ENCODE data around the gene KCNJ11. TPM values are rescaled to one million over a fixed set of nuclear protein-coding genes. Genes with fewer than 3 reads are reported as not detected.

The KCNJ11 gene
- total RNA-seq, 1 experiment from 2014 or later = 7.5 TPM

DNA sequence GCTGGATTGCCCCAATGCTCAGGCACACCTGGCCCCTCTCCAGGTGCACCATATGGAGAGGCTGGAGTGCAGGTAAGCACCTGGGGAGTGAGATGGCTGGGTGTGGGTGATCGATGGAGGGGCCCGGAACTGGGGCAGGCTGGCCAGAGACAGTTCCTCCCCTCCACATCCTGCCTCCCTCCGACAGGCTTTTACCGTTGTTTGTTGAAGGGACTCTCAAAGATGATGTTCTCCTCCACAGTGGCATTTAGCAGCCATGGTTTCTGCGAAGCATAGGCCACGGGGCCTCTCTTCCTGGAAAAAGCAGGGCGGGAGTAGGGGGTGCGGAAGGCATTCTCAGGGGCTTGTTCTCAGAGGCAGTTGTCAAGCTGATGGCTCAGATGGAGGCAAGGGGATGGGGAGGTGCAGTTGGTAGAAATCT lies 25.9 kb upstream of the KCNJ11 start:
- no peak overlapping the region for H3K9ac ChIP-seq (ENCODE audit: low read length)
- H3K27me3 ChIP-seq (ENCODE audit: insufficient read depth, low read length) = peaks cover 39% of the 10 kb centered on the region
- TF ChIP-seq ZNF274 (IDR thresholded peaks at IDR 0.05; ENCODE audit: low read depth, low read length) = no peak
- TF ChIP-seq EZH2 (IDR thresholded peaks at IDR 0.05) = no peak
- no peak for TF ChIP-seq POLR2AphosphoS5 (IDR thresholded peaks at IDR 0.05; ENCODE audit: low read depth, low read length)
- no peak for TF ChIP-seq SP1 (IDR thresholded peaks at IDR 0.05; ENCODE audit: low read depth)
- no peak for TF ChIP-seq CBX3 (IDR thresholded peaks at IDR 0.05; ENCODE audit: low read depth)
- TF ChIP-seq, protein P1, sequence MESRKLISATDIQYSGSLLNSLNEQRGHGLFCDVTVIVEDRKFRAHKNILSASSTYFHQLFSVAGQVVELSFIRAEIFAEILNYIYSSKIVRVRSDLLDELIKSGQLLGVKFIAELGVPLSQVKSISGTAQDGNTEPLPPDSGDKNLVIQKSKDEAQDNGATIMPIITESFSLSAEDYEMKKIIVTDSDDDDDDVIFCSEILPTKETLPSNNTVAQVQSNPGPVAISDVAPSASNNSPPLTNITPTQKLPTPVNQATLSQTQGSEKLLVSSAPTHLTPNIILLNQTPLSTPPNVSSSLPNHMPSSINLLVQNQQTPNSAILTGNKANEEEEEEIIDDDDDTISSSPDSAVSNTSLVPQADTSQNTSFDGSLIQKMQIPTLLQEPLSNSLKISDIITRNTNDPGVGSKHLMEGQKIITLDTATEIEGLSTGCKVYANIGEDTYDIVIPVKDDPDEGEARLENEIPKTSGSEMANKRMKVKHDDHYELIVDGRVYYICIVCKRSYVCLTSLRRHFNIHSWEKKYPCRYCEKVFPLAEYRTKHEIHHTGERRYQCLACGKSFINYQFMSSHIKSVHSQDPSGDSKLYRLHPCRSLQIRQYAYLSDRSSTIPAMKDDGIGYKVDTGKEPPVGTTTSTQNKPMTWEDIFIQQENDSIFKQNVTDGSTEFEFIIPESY (IDR thresholded peaks at IDR 0.05; ENCODE audit: extremely low read depth, insufficient replicate concordance, low read length) = no peak
- TF ChIP-seq ELF1 (IDR thresholded peaks at IDR 0.05; ENCODE audit: borderline replicate concordance, low read depth) = no peak
- no peak for TF ChIP-seq EZH2phosphoT487 (IDR thresholded peaks at IDR 0.05; ENCODE audit: borderline replicate concordance)
- no peak for TF ChIP-seq CEBPB (IDR thresholded peaks at IDR 0.05; ENCODE audit: low read depth)
- no peak for TF ChIP-seq EGR1 (IDR thresholded peaks at IDR 0.05; ENCODE audit: low read depth)
- no peak for TF ChIP-seq MAX (IDR thresholded peaks at IDR 0.05)
- TF ChIP-seq YY1 (IDR thresholded peaks at IDR 0.05; ENCODE audit: extremely low read depth, insufficient replicate concordance, low read depth, low read length) = no peak
- TF ChIP-seq, protein P2, sequence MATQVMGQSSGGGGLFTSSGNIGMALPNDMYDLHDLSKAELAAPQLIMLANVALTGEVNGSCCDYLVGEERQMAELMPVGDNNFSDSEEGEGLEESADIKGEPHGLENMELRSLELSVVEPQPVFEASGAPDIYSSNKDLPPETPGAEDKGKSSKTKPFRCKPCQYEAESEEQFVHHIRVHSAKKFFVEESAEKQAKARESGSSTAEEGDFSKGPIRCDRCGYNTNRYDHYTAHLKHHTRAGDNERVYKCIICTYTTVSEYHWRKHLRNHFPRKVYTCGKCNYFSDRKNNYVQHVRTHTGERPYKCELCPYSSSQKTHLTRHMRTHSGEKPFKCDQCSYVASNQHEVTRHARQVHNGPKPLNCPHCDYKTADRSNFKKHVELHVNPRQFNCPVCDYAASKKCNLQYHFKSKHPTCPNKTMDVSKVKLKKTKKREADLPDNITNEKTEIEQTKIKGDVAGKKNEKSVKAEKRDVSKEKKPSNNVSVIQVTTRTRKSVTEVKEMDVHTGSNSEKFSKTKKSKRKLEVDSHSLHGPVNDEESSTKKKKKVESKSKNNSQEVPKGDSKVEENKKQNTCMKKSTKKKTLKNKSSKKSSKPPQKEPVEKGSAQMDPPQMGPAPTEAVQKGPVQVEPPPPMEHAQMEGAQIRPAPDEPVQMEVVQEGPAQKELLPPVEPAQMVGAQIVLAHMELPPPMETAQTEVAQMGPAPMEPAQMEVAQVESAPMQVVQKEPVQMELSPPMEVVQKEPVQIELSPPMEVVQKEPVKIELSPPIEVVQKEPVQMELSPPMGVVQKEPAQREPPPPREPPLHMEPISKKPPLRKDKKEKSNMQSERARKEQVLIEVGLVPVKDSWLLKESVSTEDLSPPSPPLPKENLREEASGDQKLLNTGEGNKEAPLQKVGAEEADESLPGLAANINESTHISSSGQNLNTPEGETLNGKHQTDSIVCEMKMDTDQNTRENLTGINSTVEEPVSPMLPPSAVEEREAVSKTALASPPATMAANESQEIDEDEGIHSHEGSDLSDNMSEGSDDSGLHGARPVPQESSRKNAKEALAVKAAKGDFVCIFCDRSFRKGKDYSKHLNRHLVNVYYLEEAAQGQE (IDR thresholded peaks at IDR 0.05; ENCODE audit: low read depth) = no peak
- no peak for TF ChIP-seq RAD21 (IDR thresholded peaks at IDR 0.05; ENCODE audit: low read depth)
- no peak for TF ChIP-seq TCF7L2 (IDR thresholded peaks at IDR 0.05; ENCODE audit: borderline replicate concordance, extremely low read depth, insufficient read depth, insufficient read length)
- TF ChIP-seq ZFX (IDR thresholded peaks at IDR 0.05) = no peak
- TF ChIP-seq SIN3A (IDR thresholded peaks at IDR 0.05; ENCODE audit: low read depth) = no peak
- TF ChIP-seq, protein P3, sequence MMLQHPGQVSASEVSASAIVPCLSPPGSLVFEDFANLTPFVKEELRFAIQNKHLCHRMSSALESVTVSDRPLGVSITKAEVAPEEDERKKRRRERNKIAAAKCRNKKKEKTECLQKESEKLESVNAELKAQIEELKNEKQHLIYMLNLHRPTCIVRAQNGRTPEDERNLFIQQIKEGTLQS (IDR thresholded peaks at IDR 0.05) = no peak
- no peak overlapping the region for H3K27ac ChIP-seq (ENCODE audit: low read depth, low read length)
- H2AFZ ChIP-seq (ENCODE audit: low read depth, low read length, poor library complexity, severe bottlenecking) = no peak overlapping the region
- H4K20me1 ChIP-seq (ENCODE audit: insufficient read depth) = no peaks in the 10 kb centered on the region
- H3K9me2 ChIP-seq (ENCODE audit: insufficient read depth) = no peaks in the 10 kb centered on the region
- no peaks in the 10 kb centered on the region for H3K36me3 ChIP-seq (ENCODE audit: control insufficient read depth in 1 of 2, insufficient read depth in 2 of 2, low read length in 2 of 2)
- BruUV-seq (replicated peaks) = no TSS peak
- no peaks in the 10 kb centered on the region for H3K9me3 ChIP-seq (ENCODE audit: control insufficient read depth in 1 of 2, insufficient read depth in 1 of 2, low read depth in 1 of 2, low read length in 2 of 2)
- ChIA-PET CTCF (no interaction called here), POLR2A (no interaction called here), RAD21 (ENCODE audit: low non-redundant PET in 1 of 2, low total read pairs in 2 of 2, uncharacterized antibody in 2 of 2, unreplicated experiment in 2 of 2) (no interaction called here)
- no peak for ATAC-seq
- H3K4me3 ChIP-seq (replicated peaks in 1 of 2; ENCODE audit: low read depth in 1 of 2, low read length in 2 of 2) = no peak overlapping the region
- intact Hi-C loops (cut with micrococcal nuclease) = no loop called here
- H3K4me1 ChIP-seq (ENCODE audit: control insufficient read depth in 1 of 2, insufficient read depth in 2 of 2, low read length in 2 of 2) = no peaks in the 10 kb centered on the region
- no peaks in the 10 kb centered on the region for H3K79me2 ChIP-seq (ENCODE audit: insufficient read depth, low read length)
- H3K4me2 ChIP-seq (ENCODE audit: low read length) = no peak overlapping the region
- DNase-seq (ENCODE audit: low read depth, low spot score) = no peak

Measured in HCT116 (cell line).